HUDEP-2 (cell line): ENCODE results near the gene POGZ.
"Not testable (repeated sequence)": the region's sequence is repeated elsewhere in the genome, so short reads cannot be mapped to it uniquely, and the experiment has no call there.

ENCODE experiments used
- DNase-seq, 76 experiments: peaks; one replicate each; lab custom pipeline; 2025; ENCODE audit not compliant: unreplicated experiment in 76 of 76; lab: John Stamatoyannopoulos, UW

POGZ gene

GRCh38 chr1:151478923-151479322, 19.6 kb upstream of the POGZ start:
- no peak for DNase-seq

GRCh38 chr1:151478140-151478812, 19.0 kb upstream of the POGZ start:
- DNase-seq, result no peak

DNA sequence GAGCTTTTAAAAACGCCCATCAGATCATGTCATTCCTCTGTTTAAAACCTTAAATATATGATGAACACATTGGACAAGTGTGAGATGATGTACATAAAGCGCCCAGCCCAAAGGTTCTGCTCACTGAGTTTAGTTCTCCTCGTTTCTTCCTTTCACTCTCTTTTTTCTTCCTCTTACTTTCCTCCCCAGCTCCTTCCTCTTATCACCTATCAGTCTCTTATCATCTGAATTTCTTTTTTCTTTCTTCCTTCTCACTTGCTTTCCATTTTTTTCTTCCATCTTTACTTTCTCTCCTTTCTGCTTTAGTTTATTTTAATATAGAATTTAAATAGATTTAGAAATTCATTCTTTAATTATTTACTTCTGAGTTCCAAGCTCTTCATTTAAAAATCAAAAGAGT, 17.8 kb upstream of the POGZ start:
- no peak for DNase-seq

GRCh38 chr1:151476083-151476482, 16.8 kb upstream of the POGZ start:
- DNase-seq, result no peak

GRCh38 chr1:151475175-151475574, 15.9 kb upstream of the POGZ start:
- DNase-seq, result no peak

GRCh38 chr1:151474745-151475144, 15.5 kb upstream of the POGZ start:
- DNase-seq, result no peak

DNA sequence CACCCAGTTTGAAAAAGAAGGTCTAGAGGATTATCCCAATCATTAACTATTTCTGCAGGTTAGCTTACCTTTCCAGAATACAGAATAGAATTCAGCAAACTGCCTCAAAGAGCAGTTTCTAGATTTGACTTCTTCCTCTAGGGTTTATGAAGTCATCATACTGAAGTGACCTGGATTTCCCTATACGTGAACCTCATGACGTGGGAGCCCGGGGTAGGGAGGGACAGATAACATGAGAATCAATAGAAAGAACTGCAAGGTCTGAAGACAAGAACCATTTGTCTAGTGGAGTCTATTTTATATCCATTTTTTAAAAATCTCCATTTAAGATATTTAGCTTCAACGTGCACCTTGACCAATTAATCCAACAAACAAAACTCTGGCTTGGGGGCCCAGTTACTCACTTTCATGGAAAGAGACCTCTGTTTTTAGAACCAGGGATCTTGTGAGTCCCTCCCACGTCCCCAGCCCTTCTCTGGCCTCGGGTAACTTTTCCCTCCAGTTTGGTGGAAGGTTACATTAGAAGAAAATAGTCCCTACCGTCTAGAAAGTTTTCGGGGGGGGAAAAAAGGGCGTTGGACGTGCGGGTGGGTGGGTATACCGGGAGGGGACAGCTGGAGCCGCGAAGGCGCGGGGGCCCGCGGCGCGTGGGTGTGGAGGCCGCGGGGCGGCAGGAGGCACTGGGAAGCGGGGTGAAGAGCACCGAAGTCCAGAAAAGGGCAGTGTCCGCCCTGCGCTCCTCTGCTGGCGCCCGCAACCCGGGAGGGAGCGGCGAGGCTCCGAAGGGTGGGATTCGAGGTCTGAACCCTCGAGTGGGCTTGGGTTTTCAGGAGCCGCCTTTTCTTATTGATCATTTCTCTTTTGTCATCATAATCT, 13.8 kb upstream of the POGZ start:
- peak in 28 of 76 experiments; percentile 4 to 59 (median 20) for DNase-seq

GRCh38 chr1:151465026-151465425, 5.7 kb upstream of the POGZ start:
- no peak for DNase-seq

- no peak for DNase-seq
Measured at GRCh38 chr1:151461694-151462093, 2.4 kb upstream of the POGZ start.

- peak in 48 of 76 experiments; percentile 12 to 71 (median 42) for DNase-seq
Measured at GRCh38 chr1:151458802-151459330, 428 bp downstream of the POGZ start.

GRCh38 chr1:151457911-151458801, 1.1 kb downstream of the POGZ start:
- DNase-seq, result peak in 54 of 76 experiments; percentile 5 to 83 (median 44)

DNA sequence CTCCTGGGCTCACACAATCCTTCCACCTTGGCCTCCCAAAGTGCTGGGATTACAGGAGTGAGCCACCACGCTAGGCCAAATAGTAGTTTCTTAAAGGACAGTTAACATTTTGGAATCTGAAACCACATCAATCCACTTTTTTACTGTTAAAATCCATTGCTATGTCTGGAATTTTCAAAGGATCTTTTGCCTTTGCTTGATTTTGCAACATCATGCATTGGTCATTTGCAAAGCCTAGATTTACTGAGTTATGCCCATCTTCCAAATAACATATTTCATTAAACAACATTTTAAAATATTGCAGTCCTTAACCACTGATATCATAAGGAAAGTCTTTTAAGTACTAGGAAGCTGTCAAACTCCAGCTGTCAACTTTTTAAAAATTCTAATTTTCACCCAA, 3.3 kb downstream of the POGZ start:
- no peak for DNase-seq

GRCh38 chr1:151455231-151455630, 4.1 kb downstream of the POGZ start:
- no peak for DNase-seq

DNA sequence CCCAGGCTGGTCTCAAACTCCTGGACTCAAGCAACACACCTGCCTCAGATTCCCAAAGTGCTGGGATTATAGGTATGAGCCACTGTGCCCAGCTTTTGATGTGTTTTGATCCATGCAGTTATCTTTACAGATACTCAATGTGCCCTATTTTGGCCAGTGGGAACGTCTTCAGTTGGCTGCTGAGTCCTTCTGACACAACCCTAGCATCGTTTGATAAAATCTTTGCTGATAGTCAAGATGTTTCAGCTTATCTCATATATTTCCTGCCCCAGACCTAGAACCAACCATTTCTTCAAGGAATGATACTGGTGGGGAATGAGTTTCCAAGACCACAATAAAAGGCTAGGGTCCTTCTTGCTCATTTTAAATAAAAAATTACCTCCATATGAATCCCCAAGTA, 11.6 kb downstream of the POGZ start:
- DNase-seq, result no peak

DNA sequence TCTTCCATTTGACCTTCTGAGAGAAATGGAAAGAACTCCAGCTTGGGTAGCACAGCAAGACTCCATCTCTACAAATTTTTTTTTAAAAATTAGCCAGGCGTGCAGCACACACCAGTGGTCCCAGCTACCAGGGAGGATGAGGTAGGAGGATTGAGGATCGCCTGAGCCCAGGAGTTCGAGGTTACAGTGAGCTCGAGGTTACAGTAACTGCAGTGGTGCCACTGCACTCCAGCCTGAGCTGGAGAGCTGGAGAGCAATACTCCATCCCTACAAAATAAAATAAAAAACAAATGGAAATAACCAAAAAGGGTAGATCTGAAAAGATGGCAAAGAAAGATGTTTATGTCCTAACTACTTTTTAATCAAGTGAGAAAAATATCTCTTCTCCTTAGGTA, 14.5 kb downstream of the POGZ start:
- no peak for DNase-seq

GRCh38 chr1:151443846-151444782, 15.2 kb downstream of the POGZ start:
- DNase-seq, result peak in 53 of 76 experiments; percentile 1 to 75 (median 38)

- DNase-seq, result not testable (repeated sequence)
Measured at GRCh38 chr1:151437396-151437795, 21.9 kb downstream of the POGZ start.

DNA sequence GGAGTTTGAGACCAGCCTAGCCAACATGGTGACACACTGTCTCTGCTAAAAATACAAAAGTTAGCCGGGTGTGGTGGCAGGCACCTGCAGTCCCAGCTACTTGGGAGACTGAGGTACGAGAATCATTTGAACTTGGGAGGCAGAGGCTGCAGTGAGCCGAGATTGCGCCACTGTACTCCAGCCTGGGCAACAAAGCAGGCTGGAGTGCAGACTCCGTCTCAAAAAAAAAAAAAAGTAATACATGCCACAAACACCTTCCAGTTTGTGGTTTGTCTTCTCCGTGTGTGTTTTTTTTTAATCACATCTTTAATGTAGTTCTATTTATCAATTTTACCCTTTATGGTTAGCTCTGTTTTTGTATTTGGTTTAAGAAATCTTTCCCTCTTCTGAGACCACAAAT, 22.3 kb downstream of the POGZ start:
- no peak for DNase-seq

GRCh38 chr1:151435174-151435573, 24.1 kb downstream of the POGZ start:
- no peak for DNase-seq

GRCh38 chr1:151433827-151434226, 25.5 kb downstream of the POGZ start:
- not testable (repeated sequence) for DNase-seq
